Lung (tissue), 12 donors: ENCODE results near the gene APBB3. TPM values are rescaled to one million over a fixed set of nuclear protein-coding genes. Genes with fewer than 3 reads are reported as not detected.

ENCODE experiments used
- ATAC-seq: fragments of 200-7000 bp; cut with Tn5 transposase; one replicate; pipeline ENCODE4 v1.9.1; 2020; ENCODE audit warnings: moderate number of reproducible peaks; ENCODE audit not compliant: insufficient read depth, low FRiP score
- DNase-seq, 3 donors: peaks; one replicate each; pipeline ENCODE4 v3.0.0-alpha.2; 2013 to 2017
- H3K27ac ChIP-seq, 2 donors: one replicate each; pipeline ENCODE4 v1.5.1; 2013; ENCODE audit warnings: mild to moderate bottlenecking in 2 of 2, moderate library complexity in 2 of 2, control low read depth in 1 of 2, inconsistent platforms in 1 of 2, low read depth in 1 of 2, low read length in 1 of 2
- H3K27me3 ChIP-seq, 3 donors: one replicate each; pipeline ENCODE4 v1.5.1; 2013; ENCODE audit warnings: low read length in 2 of 3; ENCODE audit not compliant: control insufficient read depth in 3 of 3, insufficient read depth in 3 of 3
- H3K36me3 ChIP-seq, 4 donors: one replicate each; pipeline ENCODE4 v1.5.1; 2013; ENCODE audit warnings: low read length in 4 of 4, mild to moderate bottlenecking in 1 of 4, moderate library complexity in 1 of 4; ENCODE audit not compliant: control insufficient read depth in 4 of 4, insufficient read depth in 4 of 4
- H3K4me1 ChIP-seq, 5 donors: one replicate each; pipeline ENCODE4 v1.5.1; 2013; ENCODE audit warnings: low read length in 5 of 5, mild to moderate bottlenecking in 2 of 5, moderate library complexity in 1 of 5; ENCODE audit not compliant: control insufficient read depth in 5 of 5, insufficient read depth in 5 of 5
- H3K4me3 ChIP-seq: one replicate; pipeline ENCODE4 v1.5.1; 2013; ENCODE audit warnings: mild to moderate bottlenecking, control low read depth, moderate library complexity
- H3K9ac ChIP-seq, 2 donors: one replicate each; pipeline ENCODE4 v1.5.1; 2013; ENCODE audit warnings: low read length in 2 of 2, control low read depth in 1 of 2; ENCODE audit not compliant: insufficient read depth in 1 of 2
- H3K9me3 ChIP-seq, 4 donors: one replicate each; pipeline ENCODE4 v1.5.1; 2013; ENCODE audit warnings: low read length in 3 of 4, mild to moderate bottlenecking in 1 of 4, moderate library complexity in 1 of 4; ENCODE audit not compliant: control insufficient read depth in 4 of 4, insufficient read depth in 3 of 4
- WGBS, 2 donors: extraction: QIAGEN DNeasy Blood & Tissue Kit; methylation state at CpG; one replicate each; pipeline ENCODE4 v1.1.7; 2013; 5-methylcytosine and 5-hydroxymethylcytosine counted together
- polyA plus RNA-seq, 2 donors: library from polyadenylated mRNA; stranded (reverse); fragments of 200-250 nt; gene quantifications; one replicate each; pipeline ENCODE4 v1.2.1, GENCODE V29; 2013
- total RNA-seq, 2 donors: library from RNA; depleted of rRNA in 1 of 2; stranded (reverse); fragments of >200 nt in 1 of 2; gene quantifications; one replicate each; pipeline ENCODE4 v1.2.1, GENCODE V29; 2014 to 2021
- TF ChIP-seq, protein P1 (sequence below): IDR thresholded peaks from 2 replicates; pipeline ENCODE4 v1.5.1; 2012; ENCODE audit warnings: mild to moderate bottlenecking; ENCODE audit errors: control extremely low read depth, extremely low read depth
- donor health status: control.
- donor health status: control.
- donor health status: Bipolar disorder and iron deficiency.
- donor health status: healthy.
- donor health status: DM: yes; HTN: yes; CAD: no.

APBB3 gene
- total and polyA plus RNA-seq, 4 donors: 24.7 to 36.1 (median 28.6) TPM

DNA sequence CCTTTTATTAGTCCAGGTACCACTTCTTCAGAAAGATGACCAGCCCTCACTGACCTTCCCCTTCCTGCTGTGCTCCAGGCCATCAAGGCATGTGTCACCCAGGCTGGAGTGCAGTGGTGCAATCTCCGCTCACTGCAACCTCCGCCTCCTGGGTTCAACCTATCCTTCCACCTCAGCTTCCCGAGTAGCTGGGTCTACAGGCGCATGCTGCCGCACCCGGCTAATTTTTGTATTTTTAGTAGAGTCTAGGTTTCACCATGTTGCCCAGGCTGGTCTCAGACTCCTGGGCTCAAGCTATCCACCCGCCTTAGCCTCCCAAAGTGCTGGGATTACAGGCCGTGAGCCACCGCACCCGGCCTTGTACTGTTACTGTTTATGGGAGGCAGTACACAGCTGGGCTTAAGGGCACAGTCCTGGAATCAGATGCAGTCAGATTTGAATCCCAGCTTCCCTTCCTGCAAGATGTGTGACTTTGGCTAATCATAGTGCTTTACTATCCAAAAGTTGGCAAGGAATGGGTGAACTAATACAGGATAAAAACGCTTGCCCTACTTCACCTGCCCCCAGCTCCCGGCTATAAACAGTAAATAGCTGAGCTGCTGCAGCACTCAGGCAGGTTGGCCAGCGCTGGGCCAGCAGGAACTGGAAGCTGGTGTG lies 17.4 kb downstream of the APBB3 start:
- no peaks in the 10 kb centered on the region for H3K9me3 ChIP-seq
- no peaks in the 10 kb centered on the region for H3K27me3 ChIP-seq
- H3K4me1 ChIP-seq: peaks cover 11 to 32% (median 24%) of the 10 kb centered on the region in 5 donors
- TF ChIP-seq, protein P1, sequence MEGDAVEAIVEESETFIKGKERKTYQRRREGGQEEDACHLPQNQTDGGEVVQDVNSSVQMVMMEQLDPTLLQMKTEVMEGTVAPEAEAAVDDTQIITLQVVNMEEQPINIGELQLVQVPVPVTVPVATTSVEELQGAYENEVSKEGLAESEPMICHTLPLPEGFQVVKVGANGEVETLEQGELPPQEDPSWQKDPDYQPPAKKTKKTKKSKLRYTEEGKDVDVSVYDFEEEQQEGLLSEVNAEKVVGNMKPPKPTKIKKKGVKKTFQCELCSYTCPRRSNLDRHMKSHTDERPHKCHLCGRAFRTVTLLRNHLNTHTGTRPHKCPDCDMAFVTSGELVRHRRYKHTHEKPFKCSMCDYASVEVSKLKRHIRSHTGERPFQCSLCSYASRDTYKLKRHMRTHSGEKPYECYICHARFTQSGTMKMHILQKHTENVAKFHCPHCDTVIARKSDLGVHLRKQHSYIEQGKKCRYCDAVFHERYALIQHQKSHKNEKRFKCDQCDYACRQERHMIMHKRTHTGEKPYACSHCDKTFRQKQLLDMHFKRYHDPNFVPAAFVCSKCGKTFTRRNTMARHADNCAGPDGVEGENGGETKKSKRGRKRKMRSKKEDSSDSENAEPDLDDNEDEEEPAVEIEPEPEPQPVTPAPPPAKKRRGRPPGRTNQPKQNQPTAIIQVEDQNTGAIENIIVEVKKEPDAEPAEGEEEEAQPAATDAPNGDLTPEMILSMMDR: no peak
- peak overlapping the region; percentile 45 to 95 for H3K27ac ChIP-seq
- 40 to 56% methylated on average over 13 of the region's 13 CpGs for WGBS, 2 donors
- H3K4me3 ChIP-seq: no peak overlapping the region
- ATAC-seq (no peak), DNase-seq (no peak)
- H3K36me3 ChIP-seq: peaks cover 13 to 33% (median 24%) of the 10 kb centered on the region in 4 donors
- no peak overlapping the region for H3K9ac ChIP-seq

DNA sequence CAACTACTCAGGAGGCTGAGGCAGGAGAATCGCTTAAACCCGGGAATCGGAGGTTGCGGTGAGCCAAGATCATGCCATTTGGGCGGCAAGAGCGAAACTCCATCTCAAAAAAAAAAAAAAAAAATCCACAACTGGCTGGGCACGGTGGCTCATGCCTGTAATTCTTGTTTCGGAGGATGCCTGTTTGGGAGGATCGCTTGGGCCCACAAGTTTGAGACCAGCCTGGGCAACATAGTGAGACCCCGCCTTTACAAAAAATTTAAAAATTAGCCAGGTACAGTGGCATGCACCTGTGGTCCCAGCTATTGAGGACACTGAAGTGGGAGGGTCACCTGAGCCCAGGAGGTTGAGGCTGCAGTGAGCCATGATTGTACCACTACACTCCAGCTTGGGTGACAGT lies 18.8 kb downstream of the APBB3 start:
- Histone ChIP-seq H3K27ac (no peak overlapping the region), H3K36me3 (peaks cover 20 to 42% (median 23%) of the 10 kb centered on the region in 4 donors)

DNA sequence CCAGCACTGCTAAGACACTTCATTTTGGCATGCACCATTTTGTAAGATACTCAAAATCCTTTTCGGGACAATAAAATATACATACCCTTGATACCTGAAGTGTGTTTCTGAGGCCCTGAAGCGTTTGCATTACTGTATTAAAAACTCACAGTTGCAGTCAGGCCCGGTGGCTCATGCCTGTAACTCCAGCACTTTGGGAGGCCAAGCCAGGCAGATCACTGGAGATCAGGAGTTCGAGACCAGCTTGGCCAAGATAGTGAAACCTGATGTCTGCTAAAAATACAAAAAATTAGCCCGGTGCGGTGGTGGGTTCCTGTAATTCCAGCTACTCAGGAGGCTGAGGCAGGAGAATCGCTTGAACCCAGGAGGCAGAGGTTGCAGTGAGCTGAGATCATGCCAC lies 19.4 kb downstream of the APBB3 start:
- 96 to 97% methylated on average over 7 of the region's 7 CpGs for WGBS, 2 donors

More for the DNA sequence above, 18.8 kb downstream of the APBB3 start:
- no peaks in the 10 kb centered on the region for H3K27me3 ChIP-seq
- peaks cover 11 to 32% (median 24%) of the 10 kb centered on the region in 5 donors for H3K4me1 ChIP-seq
- H3K9ac ChIP-seq: no peak overlapping the region
- WGBS, 2 donors: 98% methylated on average over 10 of the region's 10 CpGs
- DNase-seq: no peak
- TF ChIP-seq, protein P1: no peak
- H3K4me3 ChIP-seq: no peak overlapping the region
- ATAC-seq: no peak
- no peaks in the 10 kb centered on the region for H3K9me3 ChIP-seq

More for the DNA sequence above, 19.4 kb downstream of the APBB3 start:
- H3K27me3 ChIP-seq: no peaks in the 10 kb centered on the region
- no peak overlapping the region for H3K9ac ChIP-seq
- H3K27ac ChIP-seq: no peak overlapping the region
- no peak for ATAC-seq
- no peak for DNase-seq
- H3K9me3 ChIP-seq: no peaks in the 10 kb centered on the region
- H3K36me3 ChIP-seq: peaks cover 17 to 42% (median 24%) of the 10 kb centered on the region in 4 donors
- H3K4me3 ChIP-seq: no peak overlapping the region
- peaks cover 11 to 32% (median 24%) of the 10 kb centered on the region in 5 donors for H3K4me1 ChIP-seq
- TF ChIP-seq, protein P1: no peak
